HCT116 (cell line): ENCODE results near the gene SAMD4A. TPM values are rescaled to one million over a fixed set of nuclear protein-coding genes. Genes with fewer than 3 reads are reported as not detected.

ENCODE experiments used
- ATAC-seq: fragments of 200-7000 bp; cut with Tn5 transposase; 2 replicates; pipeline ENCODE4 v1.9.1; 2020; ENCODE audit warnings: mild to moderate bottlenecking, moderate library complexity
- BruUV-seq: library from RNA; stranded (reverse); fragments of 400-500 nt; replicated peaks from 2 replicates; lab custom pipeline; 2021; lab: Mats Ljungman, UMichigan
- CTCF ChIA-PET: fragments of 300-600 bp; sonication (Branson Sonifier 250); formaldehyde crosslinking; loops from one replicate; lab custom pipeline; 2021; ENCODE audit warnings: antibody characterized with exemption; lab: Charles Lee
- POLR2A ChIA-PET: fragments of 300-600, 350-600 bp; sonication (Branson Sonifier 250); formaldehyde crosslinking; loops from one replicate; lab custom pipeline; 2021; ENCODE audit warnings: antibody characterized with exemption; lab: Charles Lee
- RAD21 ChIA-PET, 2 experiments: fragments of 300-600 bp; sonication (Branson Sonifier 250); formaldehyde crosslinking; loops; one replicate each; lab custom pipeline; 2023; ENCODE audit warnings: low total read pairs in 2 of 2; ENCODE audit not compliant: uncharacterized antibody in 2 of 2, unreplicated experiment in 2 of 2, low non-redundant PET in 1 of 2; lab: Charles Lee
- DNase-seq: peaks from one replicate; pipeline ENCODE4 v3.0.0-alpha.2; 2010; ENCODE audit warnings: low read depth, low spot score
- H2AFZ ChIP-seq: fragments of 200-600 bp; shearing (Covaris generic), sonication (generic); 2 replicates; pipeline ENCODE4 v1.6.1; 2017; ENCODE audit warnings: low read depth, mixed run types, mixed read lengths, antibody characterized with exemption, low read length; ENCODE audit not compliant: poor library complexity, severe bottlenecking
- H3K27ac ChIP-seq: 2 replicates; pipeline ENCODE4 v1.5.1; 2012; ENCODE audit warnings: low read depth, low read length
- H3K27me3 ChIP-seq: fragments of 200-600 bp; sonication (generic); 2 replicates; pipeline ENCODE4 v1.6.1; 2016; ENCODE audit warnings: mixed run types, low read length, mixed read lengths; ENCODE audit not compliant: insufficient read depth
- H3K36me3 ChIP-seq, 2 experiments: fragments of 200-500 bp in 1 of 2; fragments of 200-600 bp in 1 of 2; sonication (Bioruptor generic) in 1 of 2; sonication (generic) in 1 of 2; 2 replicates each; pipeline versions ENCODE4 v1.5.1 to v1.6.1; 2014 to 2016; ENCODE audit warnings: low read length in 2 of 2, inconsistent platforms in 1 of 2, mixed read lengths in 1 of 2, mixed run types in 1 of 2; ENCODE audit not compliant: insufficient read depth in 2 of 2, control insufficient read depth in 1 of 2
- H3K4me1 ChIP-seq, 2 experiments: fragments of 200-600 bp in 1 of 2; sonication (generic) in 1 of 2; 2 replicates each; pipeline versions ENCODE4 v1.5.1 to v1.6.1; 2012 to 2017; ENCODE audit warnings: low read length in 2 of 2, inconsistent platforms in 1 of 2, mild to moderate bottlenecking in 1 of 2, mixed read lengths in 1 of 2, mixed run types in 1 of 2, moderate library complexity in 1 of 2; ENCODE audit not compliant: insufficient read depth in 2 of 2, control insufficient read depth in 1 of 2
- H3K4me2 ChIP-seq: fragments of 200-600 bp; sonication (generic); 2 replicates; pipeline ENCODE4 v1.6.1; 2017; ENCODE audit warnings: mixed run types, low read length, mixed read lengths
- H3K4me3 ChIP-seq, 2 experiments: fragments of 200-600 bp in 1 of 2; sonication (generic) in 1 of 2; replicated peaks in 1 of 2; 2 replicates each; pipeline ENCODE4 v1.5.1; 2011 to 2016; ENCODE audit warnings: low read length in 2 of 2, control low read depth in 1 of 2, low read depth in 1 of 2, mild to moderate bottlenecking in 1 of 2, mixed read lengths in 1 of 2, mixed run types in 1 of 2
- H3K79me2 ChIP-seq: fragments of 200-600 bp; sonication (generic); 2 replicates; pipeline ENCODE4 v1.6.1; 2017; ENCODE audit warnings: mild to moderate bottlenecking, mixed run types, low read length, moderate library complexity, mixed read lengths; ENCODE audit not compliant: insufficient read depth
- H3K9ac ChIP-seq: fragments of 200-600 bp; sonication (generic); 2 replicates; pipeline ENCODE4 v1.6.1; 2016; ENCODE audit warnings: low read length, mixed read lengths
- H3K9me2 ChIP-seq: fragments of 200-600 bp; sonication (generic), shearing (Covaris generic); 2 replicates; pipeline ENCODE4 v1.6.1; 2017; ENCODE audit warnings: mixed run types, mild to moderate bottlenecking, moderate library complexity; ENCODE audit not compliant: insufficient read depth
- H3K9me3 ChIP-seq, 2 experiments: fragments of 200-500 bp in 1 of 2; fragments of 200-600 bp in 1 of 2; sonication (Bioruptor generic) in 1 of 2; sonication (generic) in 1 of 2; 2 replicates each; pipeline ENCODE4 v1.6.1; 2014 to 2017; ENCODE audit warnings: low read length in 2 of 2, mixed read lengths in 2 of 2, inconsistent platforms in 1 of 2, low read depth in 1 of 2, mild to moderate bottlenecking in 1 of 2, mixed run types in 1 of 2, moderate library complexity in 1 of 2; ENCODE audit not compliant: control insufficient read depth in 1 of 2, insufficient read depth in 1 of 2
- H4K20me1 ChIP-seq: fragments of 200-600 bp; sonication (generic), shearing (Covaris generic); 2 replicates; pipeline ENCODE4 v1.6.1; 2017; ENCODE audit warnings: mixed run types, mild to moderate bottlenecking, moderate library complexity; ENCODE audit not compliant: insufficient read depth
- CEBPB ChIP-seq: IDR thresholded peaks from 2 replicates; pipeline ENCODE4 v1.6.1; 2012; ENCODE audit warnings: low read depth
- CTCF ChIP-seq, 3 experiments: fragments of 200-600 bp in 1 of 3; sonication (generic) in 1 of 3; IDR thresholded peaks in 2 of 3; conservative IDR thresholded peaks in 1 of 3; 2 replicates each; pipeline ENCODE4 v1.5.1; 2012 to 2017; ENCODE audit warnings: low read depth in 2 of 3, low read length in 2 of 3, antibody characterized with exemption in 1 of 3, borderline replicate concordance in 1 of 3, control low read depth in 1 of 3, mild to moderate bottlenecking in 1 of 3, mixed read lengths in 1 of 3, mixed run types in 1 of 3, moderate library complexity in 1 of 3; ENCODE audit not compliant: insufficient read depth in 1 of 3
- REST ChIP-seq: IDR thresholded peaks from 2 replicates; pipeline ENCODE4 v1.6.1; 2012; ENCODE audit warnings: low read depth
- TCF7L2 ChIP-seq: IDR thresholded peaks from 2 replicates; pipeline ENCODE4 v1.7.0; 2011; ENCODE audit warnings: borderline replicate concordance, inconsistent platforms; ENCODE audit not compliant: insufficient read depth, insufficient read length; ENCODE audit errors: extremely low read depth
- YY1 ChIP-seq: IDR thresholded peaks from 2 replicates; pipeline ENCODE4 v1.6.1; 2011; ENCODE audit warnings: low read length, low read depth, moderate library complexity, mild to moderate bottlenecking; ENCODE audit not compliant: insufficient replicate concordance; ENCODE audit errors: extremely low read depth
- intact Hi-C: fragments of 100-400 bp; cut with micrococcal nuclease; formaldehyde crosslinking; loops from 2 replicates; pipeline ENCODE4 v1.10.0; 2022
- total RNA-seq: library from RNA; stranded (reverse); gene quantifications from one replicate; pipeline ENCODE4 v1.2.1, GENCODE V29; 2021; ENCODE audit not compliant: unreplicated experiment

Gene SAMD4A
- total RNA-seq, 1 experiment from 2014 or later, result 9.0 TPM

- TF ChIP-seq REST (no peak), CEBPB (no peak)
These were observed 136.8 kb downstream of the SAMD4A start (continued) for GRCh38 chr14:54703724-54704123.

GRCh38 chr14:54704768-54705167, 137.8 kb downstream of the SAMD4A start:
- Histone ChIP-seq H3K27me3 (no peaks in the 10 kb centered on the region), H3K9me3 (no peaks in the 10 kb centered on the region), H3K4me1 (no peaks in the 10 kb centered on the region), H3K4me3 (no peak overlapping the region)
- CTCF ChIA-PET, result no interaction called here
- RAD21 ChIA-PET, result no interaction called here
- no peak for TF ChIP-seq YY1
- TF ChIP-seq TCF7L2, result no peak
- TF ChIP-seq CTCF (IDR thresholded peaks at IDR 0.05 in 2 of 3, conservative IDR thresholded peaks at IDR 0.05 in 1 of 3; ENCODE audit: borderline replicate concordance in 1 of 3, insufficient read depth in 1 of 3, low read depth in 2 of 3, low read length in 2 of 3), result no peak
- TF ChIP-seq, all 23 proteins: peak for 0
- BruUV-seq, result no TSS peak
- H3K36me3 ChIP-seq, result no peaks in the 10 kb centered on the region
- POLR2A ChIA-PET, result no interaction called here
- no peak overlapping the region for H3K9ac ChIP-seq
- H3K79me2 ChIP-seq, result no peaks in the 10 kb centered on the region
- H3K9me2 ChIP-seq, result no peaks in the 10 kb centered on the region
- intact Hi-C loops, result no loop called here
- no peaks in the 10 kb centered on the region for H4K20me1 ChIP-seq
- no peak overlapping the region for H3K27ac ChIP-seq
- H3K4me2 ChIP-seq, result no peak overlapping the region
- H2AFZ ChIP-seq, result no peak overlapping the region
- no peak for ATAC-seq
- DNase-seq, result no peak
